Fibroblast of skin of right biceps (primary cell): ENCODE results near the gene LINGO1.

ENCODE experiments used
- DNase-seq: peaks from one replicate; pipeline ENCODE4 v3.0.0-alpha.2; 2013

The LINGO1 gene

GRCh38 chr15:77589839-77590238 lies 42.9 kb downstream of the LINGO1 start:
- no peak for DNase-seq

- no peak for DNase-seq
Measured at GRCh38 chr15:77588126-77588525, 44.6 kb downstream of the LINGO1 start.

- DNase-seq = no peak
Measured at GRCh38 chr15:77584691-77585090, 48.0 kb downstream of the LINGO1 start.

GRCh38 chr15:77584201-77584600 lies 48.5 kb downstream of the LINGO1 start:
- no peak for DNase-seq

- DNase-seq = no peak
Measured at GRCh38 chr15:77582763-77583162, 49.9 kb downstream of the LINGO1 start.

- DNase-seq = no peak
Measured at GRCh38 chr15:77581896-77582569, 50.7 kb downstream of the LINGO1 start.

GRCh38 chr15:77580996-77581682 lies 51.6 kb downstream of the LINGO1 start:
- no peak for DNase-seq

- no peak for DNase-seq
Measured at GRCh38 chr15:77579498-77580188, 53.1 kb downstream of the LINGO1 start.

- no peak for DNase-seq
Measured at GRCh38 chr15:77578641-77579372, 53.9 kb downstream of the LINGO1 start.

- DNase-seq = no peak
Measured at GRCh38 chr15:77577366-77577950, 55.3 kb downstream of the LINGO1 start.

GRCh38 chr15:77576538-77576937 lies 56.2 kb downstream of the LINGO1 start:
- no peak for DNase-seq

GRCh38 chr15:77575203-77575934 lies 57.3 kb downstream of the LINGO1 start:
- no peak for DNase-seq

- no peak for DNase-seq
Measured at GRCh38 chr15:77574521-77575202, 58.0 kb downstream of the LINGO1 start.

- no peak for DNase-seq
Measured at GRCh38 chr15:77573802-77574201, 58.9 kb downstream of the LINGO1 start.

GRCh38 chr15:77572186-77572585 lies 60.5 kb downstream of the LINGO1 start:
- DNase-seq = no peak

- no peak for DNase-seq
Measured at GRCh38 chr15:77571741-77572140, 61.0 kb downstream of the LINGO1 start.

- no peak for DNase-seq
Measured at GRCh38 chr15:77571181-77571580, 61.5 kb downstream of the LINGO1 start.

GRCh38 chr15:77569729-77570125 lies 63.0 kb downstream of the LINGO1 start:
- no peak for DNase-seq

GRCh38 chr15:77568973-77569728 lies 63.6 kb downstream of the LINGO1 start:
- DNase-seq = peak; percentile 6

- DNase-seq = no peak
Measured at GRCh38 chr15:77568014-77568972, 64.4 kb downstream of the LINGO1 start.
